ENCODE results near the gene METRN.
"Not testable (repeated sequence)": the region's sequence is repeated elsewhere in the genome, so short reads cannot be mapped to it uniquely, and the experiment has no call there.

The METRN gene

GRCh38 chr16:678209-678857, 36.6 kb upstream of the METRN start:
- no peak for DNase-seq

GRCh38 chr16:678858-679813, 35.8 kb upstream of the METRN start:
- peak; percentile 75 for DNase-seq

GRCh38 chr16:679814-680624, 34.9 kb upstream of the METRN start, which contains the start of gene STUB1:
Gene STUB1 (plus strand): TSS chr16:680410. CDS start chr16:680526, 116 bp downstream.
- peak; percentile 94 for DNase-seq

GRCh38 chr16:680625-680945, 34.3 kb upstream of the METRN start:
- DNase-seq, result no peak

- peak; percentile 34 for DNase-seq
Observed at GRCh38 chr16:680967-681745, 33.8 kb upstream of the METRN start.

- DNase-seq, result no peak
Observed at GRCh38 chr16:681746-682427, 33.0 kb upstream of the METRN start.

- no peak for DNase-seq
Observed at GRCh38 chr16:682493-683395, 32.2 kb upstream of the METRN start.

- peak; percentile 24 for DNase-seq
Observed at GRCh38 chr16:683396-684070, 31.4 kb upstream of the METRN start.

- peak; percentile 98 for DNase-seq
Observed at GRCh38 chr16:684071-684794, 30.7 kb upstream of the METRN start, which contains the start of gene JMJD8. Gene JMJD8 (minus strand): TSS chr16:684334. CDS start chr16:684319, 15 bp downstream.

GRCh38 chr16:684961-685696, 29.8 kb upstream of the METRN start:
- no peak for DNase-seq

GRCh38 chr16:685967-686366, 29.0 kb upstream of the METRN start:
- DNase-seq, result peak; percentile 34

GRCh38 chr16:686459-687260, 28.3 kb upstream of the METRN start:
- no peak for DNase-seq

GRCh38 chr16:687499-687898, 27.4 kb upstream of the METRN start:
- DNase-seq, result no peak

GRCh38 chr16:689175-689897, 25.6 kb upstream of the METRN start:
- DNase-seq, result no peak

GRCh38 chr16:691242-691641, 23.7 kb upstream of the METRN start:
- DNase-seq, result not testable (repeated sequence)

GRCh38 chr16:692356-693108, 22.4 kb upstream of the METRN start:
- no peak for DNase-seq

All from activated CD4-positive, alpha-beta T cell treated with anti-CD3 and anti-CD28 coated beads, Interleukin-2, Interleukin-6, amounts not matched to agents 100 ng/mL and 50 ng/mL, durations not matched to agents 16 hours and 8 hours (primary cell).